ENCODE results near the gene SLC22A13.

The SLC22A13 gene

GRCh38 chr3:38227989-38228388 lies 37.6 kb upstream of the SLC22A13 start:
- Histone ChIP-seq H3F3A (ENCODE audit: low read depth) (no peaks in the 10 kb centered on the region), H3K4me3 (ENCODE audit: low read length, poor library complexity, severe bottlenecking) (no peak overlapping the region), H3K79me2 (ENCODE audit: insufficient read depth, low read length) (no peaks in the 10 kb centered on the region), H3K36me3 (ENCODE audit: insufficient read depth, low read length) (peaks cover 94% of the 10 kb centered on the region), H3K9me3 (ENCODE audit: insufficient read depth, low read depth, low read length) (no peaks in the 10 kb centered on the region), H3K4me1 (ENCODE audit: insufficient read depth, low read length, poor library complexity, severe bottlenecking) (no peaks in the 10 kb centered on the region), H4K20me1 (ENCODE audit: insufficient read depth, low read length, poor library complexity, severe bottlenecking) (no peaks in the 10 kb centered on the region), H3K9me2 (replicated peaks; ENCODE audit: low read depth, low read length) (no peaks in the 10 kb centered on the region), H3K27me3 (ENCODE audit: insufficient read depth, low read length, poor library complexity, severe bottlenecking) (peaks cover 4% of the 10 kb centered on the region), H2AFZ (ENCODE audit: low read length) (no peak overlapping the region), H3K4me2 (ENCODE audit: low read depth, low read length, poor library complexity, severe bottlenecking) (no peak overlapping the region), H3K9ac (ENCODE audit: low read depth, low read length, poor library complexity, severe bottlenecking) (no peak overlapping the region)
- no peak for TF ChIP-seq CTCF (conservative IDR thresholded peaks at IDR 0.05; ENCODE audit: low read length)
- no peak for TF ChIP-seq EZH2phosphoT487 (IDR thresholded peaks at IDR 0.05; ENCODE audit: borderline replicate concordance)

DNA sequence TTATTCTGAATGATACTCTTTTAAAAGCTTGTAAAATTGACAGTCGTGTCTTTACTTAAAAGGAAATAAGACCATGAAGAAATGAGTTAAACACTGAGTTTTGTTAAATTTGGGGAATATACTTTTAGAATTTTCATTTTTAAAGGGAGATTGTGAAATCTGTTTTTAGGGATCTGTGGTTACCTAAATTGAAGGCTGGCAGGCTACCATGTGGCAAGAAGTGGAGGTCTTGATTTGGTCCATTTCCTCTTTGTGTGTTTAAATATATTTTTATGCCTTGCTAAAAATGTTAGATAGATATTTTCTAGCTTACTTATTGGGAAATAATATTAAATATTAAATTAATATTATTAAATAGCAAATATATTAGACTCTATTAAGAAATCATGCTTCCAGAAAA lies 36.6 kb upstream of the SLC22A13 start:
- Histone ChIP-seq H3K4me1 (ENCODE audit: insufficient read depth, low read length, poor library complexity, severe bottlenecking) (no peaks in the 10 kb centered on the region), H3K9me2 (replicated peaks; ENCODE audit: low read depth, low read length) (no peaks in the 10 kb centered on the region), H3K27me3 (ENCODE audit: insufficient read depth, low read length, poor library complexity, severe bottlenecking) (peaks cover 4% of the 10 kb centered on the region), H3F3A (ENCODE audit: low read depth) (no peaks in the 10 kb centered on the region), H3K36me3 (ENCODE audit: insufficient read depth, low read length) (peaks cover 95% of the 10 kb centered on the region), H3K4me3 (ENCODE audit: low read length, poor library complexity, severe bottlenecking) (no peak overlapping the region), H3K9me3 (ENCODE audit: insufficient read depth, low read depth, low read length) (no peaks in the 10 kb centered on the region), H3K4me2 (ENCODE audit: low read depth, low read length, poor library complexity, severe bottlenecking) (no peak overlapping the region), H2AFZ (ENCODE audit: low read length) (no peak overlapping the region), H3K79me2 (ENCODE audit: insufficient read depth, low read length) (no peaks in the 10 kb centered on the region), H3K9ac (ENCODE audit: low read depth, low read length, poor library complexity, severe bottlenecking) (no peak overlapping the region), H4K20me1 (ENCODE audit: insufficient read depth, low read length, poor library complexity, severe bottlenecking) (no peaks in the 10 kb centered on the region)
- TF ChIP-seq EZH2phosphoT487 (IDR thresholded peaks at IDR 0.05; ENCODE audit: borderline replicate concordance), result no peak
- no peak for TF ChIP-seq CTCF (conservative IDR thresholded peaks at IDR 0.05; ENCODE audit: low read length)

GRCh38 chr3:38232701-38233100 lies 32.9 kb upstream of the SLC22A13 start:
- no peak for TF ChIP-seq CTCF (conservative IDR thresholded peaks at IDR 0.05; ENCODE audit: low read length)
- no peak for TF ChIP-seq EZH2phosphoT487 (IDR thresholded peaks at IDR 0.05; ENCODE audit: borderline replicate concordance)
- Histone ChIP-seq H3F3A (ENCODE audit: low read depth) (no peaks in the 10 kb centered on the region), H3K79me2 (ENCODE audit: insufficient read depth, low read length) (no peaks in the 10 kb centered on the region), H2AFZ (ENCODE audit: low read length) (no peak overlapping the region), H3K4me2 (ENCODE audit: low read depth, low read length, poor library complexity, severe bottlenecking) (no peak overlapping the region), H3K4me1 (ENCODE audit: insufficient read depth, low read length, poor library complexity, severe bottlenecking) (no peaks in the 10 kb centered on the region), H3K27me3 (ENCODE audit: insufficient read depth, low read length, poor library complexity, severe bottlenecking) (no peaks in the 10 kb centered on the region), H3K9me3 (ENCODE audit: insufficient read depth, low read depth, low read length) (0 out of 2 replicates have a peak, but pooled peaks cover 5% of the 10 kb centered on the region), H3K36me3 (ENCODE audit: insufficient read depth, low read length) (peaks cover 92% of the 10 kb centered on the region), H3K4me3 (ENCODE audit: low read length, poor library complexity, severe bottlenecking) (no peak overlapping the region), H3K9me2 (replicated peaks; ENCODE audit: low read depth, low read length) (no peaks in the 10 kb centered on the region), H4K20me1 (ENCODE audit: insufficient read depth, low read length, poor library complexity, severe bottlenecking) (no peaks in the 10 kb centered on the region), H3K9ac (ENCODE audit: low read depth, low read length, poor library complexity, severe bottlenecking) (no peak overlapping the region)

Measured in Loucy (cell line).